ENCODE results near the gene PLCH1. TPM values are rescaled to one million over a fixed set of nuclear protein-coding genes. Genes with fewer than 3 reads are reported as not detected.

The PLCH1 gene
- total RNA-seq, 1 experiment from 2014 or later: 4.1 TPM

GRCh38 chr3:155656466-155656865 is 88.4 kb downstream of the PLCH1 start:
- DNase-seq (no peak), ATAC-seq (peak; percentile 24; the same call in 1 of the 2 replicates)
- POLR2A ChIA-PET (ENCODE audit: unreplicated experiment): no interaction called here
- H4K20me1 ChIP-seq (ENCODE audit: low read length): no peaks in the 10 kb centered on the region
- H3K9me2 ChIP-seq (replicated peaks; ENCODE audit: low read length): no peaks in the 10 kb centered on the region
- H3K9me3 ChIP-seq (ENCODE audit: low read length): no peaks in the 10 kb centered on the region
- no peaks in the 10 kb centered on the region for H3K27me3 ChIP-seq (ENCODE audit: low read length)
- intact Hi-C loops (cut with micrococcal nuclease): no loop called here
- H3K79me2 ChIP-seq (ENCODE audit: low read length): no peaks in the 10 kb centered on the region
- no peak overlapping the region for H3K27ac ChIP-seq (ENCODE audit: low read length)
- no peak overlapping the region for H2AFZ ChIP-seq (ENCODE audit: low read length)
- CTCF ChIA-PET: no interaction called here
- no peaks in the 10 kb centered on the region for H3F3A ChIP-seq (ENCODE audit: low read length, unreplicated experiment)
- peaks cover under 1% of the 10 kb centered on the region; the same call in 1 of the 2 replicates for H3K4me1 ChIP-seq (ENCODE audit: insufficient read depth, low read length)
- no peak overlapping the region for H3K9ac ChIP-seq (ENCODE audit: low read length)
- no peaks in the 10 kb centered on the region for H3K36me3 ChIP-seq (ENCODE audit: low read depth, low read length)
- BruUV-seq (replicated peaks): no TSS peak
- TF ChIP-seq CTCF (conservative IDR thresholded peaks at IDR 0.05; ENCODE audit: low read depth, low read length) (no peak), EZH2 (IDR thresholded peaks at IDR 0.05; ENCODE audit: low read length, unreplicated experiment) (no peak)
- H3K4me3 ChIP-seq (ENCODE audit: low read length): no peak overlapping the region
- no peak overlapping the region for H3K4me2 ChIP-seq (ENCODE audit: low read length)

DNA sequence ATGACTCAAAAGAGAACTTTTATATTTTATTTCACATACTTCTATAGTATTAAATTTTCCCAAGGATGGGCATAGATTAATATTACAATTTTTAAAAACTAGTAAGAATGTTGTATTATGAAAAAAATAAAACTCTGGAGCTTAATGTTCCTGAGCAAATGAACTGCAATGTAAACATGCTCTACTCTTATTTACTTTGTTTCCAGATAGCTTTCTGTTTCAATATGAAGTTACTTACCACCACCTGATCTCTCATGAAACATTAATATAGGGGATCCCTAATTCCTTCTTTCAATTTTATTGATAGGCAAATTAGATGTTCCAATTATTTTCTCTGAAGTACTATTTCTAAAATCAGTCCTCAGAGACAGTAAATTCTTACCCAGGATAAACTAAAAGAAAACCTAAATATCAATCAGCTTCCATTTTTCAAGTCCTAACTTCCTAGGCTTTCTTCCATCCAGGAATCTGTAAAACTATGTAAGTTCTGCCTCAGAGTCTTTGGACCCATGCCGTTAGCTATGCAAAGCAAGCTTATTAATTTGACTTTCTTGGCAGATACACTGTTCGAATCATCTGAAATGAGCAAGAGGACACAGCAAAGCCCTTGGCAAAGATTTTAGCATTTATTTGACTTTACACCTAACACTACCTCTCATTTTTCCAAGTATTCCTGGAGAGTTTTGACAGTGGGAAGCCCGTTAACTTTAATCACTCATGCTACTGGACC is 93.2 kb downstream of the PLCH1 start:
- no peak overlapping the region for H3K27ac ChIP-seq (ENCODE audit: low read length)
- H3K9me2 ChIP-seq (replicated peaks; ENCODE audit: low read length): no peaks in the 10 kb centered on the region
- no peak overlapping the region for H3K4me2 ChIP-seq (ENCODE audit: low read length)
- ChIA-PET CTCF (no interaction called here), POLR2A (ENCODE audit: unreplicated experiment) (interaction anchor here (0.7 kb wide), 1 partner anchor 292 kb away, joined by 4 read pairs; no protein-coding TSS in a partner anchor)
- H3F3A ChIP-seq (ENCODE audit: low read length, unreplicated experiment): no peaks in the 10 kb centered on the region
- TF ChIP-seq EZH2phosphoT487 (IDR thresholded peaks at IDR 0.05; ENCODE audit: borderline replicate concordance, low read length) (no peak), CTCF (conservative IDR thresholded peaks at IDR 0.05; ENCODE audit: low read depth, low read length) (no peak), EZH2 (IDR thresholded peaks at IDR 0.05; ENCODE audit: low read length, unreplicated experiment) (no peak)
- no peaks in the 10 kb centered on the region for H3K27me3 ChIP-seq (ENCODE audit: low read length)
- no peak overlapping the region for H2AFZ ChIP-seq (ENCODE audit: low read length)
- H3K36me3 ChIP-seq (ENCODE audit: low read depth, low read length): no peaks in the 10 kb centered on the region
- no peak overlapping the region for H3K9ac ChIP-seq (ENCODE audit: low read length)
- no peaks in the 10 kb centered on the region for H3K4me1 ChIP-seq (ENCODE audit: insufficient read depth, low read length)
- DNase-seq (no peak), ATAC-seq (peak; percentile 64)
- H3K4me3 ChIP-seq (ENCODE audit: low read length): no peak overlapping the region
- H3K79me2 ChIP-seq (ENCODE audit: low read length): no peaks in the 10 kb centered on the region
- intact Hi-C loops (cut with micrococcal nuclease): no loop called here
- BruUV-seq (replicated peaks): no TSS peak
- no peaks in the 10 kb centered on the region for H4K20me1 ChIP-seq (ENCODE audit: low read length)
- H3K9me3 ChIP-seq (ENCODE audit: low read length): no peaks in the 10 kb centered on the region

DNA sequence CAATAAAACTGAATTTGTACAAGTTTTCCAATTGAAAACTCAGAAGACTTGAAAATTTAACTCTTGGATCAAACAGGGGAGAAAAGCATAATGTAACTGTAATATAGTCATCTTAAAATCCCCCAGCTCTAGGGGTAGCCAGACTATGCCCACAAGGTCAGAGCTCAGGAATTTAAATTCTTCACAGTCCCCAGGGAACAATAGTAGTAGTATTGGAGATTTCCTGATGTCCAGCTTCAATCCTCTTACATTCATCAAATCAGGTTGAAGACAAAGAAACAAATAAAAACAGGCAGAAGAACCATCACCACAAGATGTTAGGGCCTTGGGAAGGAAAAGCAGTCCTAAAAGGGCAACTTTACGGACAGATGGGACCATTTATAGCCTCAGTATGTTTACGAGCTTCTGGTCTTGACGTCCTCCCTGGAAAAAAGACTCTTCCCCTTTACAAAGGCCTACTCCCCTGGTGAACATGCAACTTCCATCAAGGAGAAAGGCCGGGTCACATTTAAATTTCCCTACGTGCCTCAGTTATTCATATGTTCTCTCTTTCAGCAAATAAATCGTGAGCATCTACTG is 96.8 kb downstream of the PLCH1 start:
- Histone ChIP-seq H3F3A (ENCODE audit: low read length, unreplicated experiment) (no peaks in the 10 kb centered on the region), H3K27ac (ENCODE audit: low read length) (no peak overlapping the region), H3K9me3 (ENCODE audit: low read length) (no peaks in the 10 kb centered on the region), H4K20me1 (ENCODE audit: low read length) (no peaks in the 10 kb centered on the region), H3K9ac (ENCODE audit: low read length) (no peak overlapping the region), H3K79me2 (ENCODE audit: low read length) (no peaks in the 10 kb centered on the region), H3K27me3 (ENCODE audit: low read length) (no peaks in the 10 kb centered on the region), H3K4me3 (ENCODE audit: low read length) (no peak overlapping the region), H3K4me1 (ENCODE audit: insufficient read depth, low read length) (no peaks in the 10 kb centered on the region), H3K9me2 (replicated peaks; ENCODE audit: low read length) (no peaks in the 10 kb centered on the region), H2AFZ (ENCODE audit: low read length) (no peak overlapping the region), H3K36me3 (ENCODE audit: low read depth, low read length) (no peaks in the 10 kb centered on the region), H3K4me2 (ENCODE audit: low read length) (no peak overlapping the region)
- POLR2A ChIA-PET (ENCODE audit: unreplicated experiment): no interaction called here
- CTCF ChIA-PET: no interaction called here
- no peak for ATAC-seq
- no TSS peak for BruUV-seq (replicated peaks)
- DNase-seq: no peak
- intact Hi-C loops (cut with micrococcal nuclease): no loop called here
- TF ChIP-seq CTCF (conservative IDR thresholded peaks at IDR 0.05; ENCODE audit: low read depth, low read length) (no peak), EZH2 (IDR thresholded peaks at IDR 0.05; ENCODE audit: low read length, unreplicated experiment) (no peak), EZH2phosphoT487 (IDR thresholded peaks at IDR 0.05; ENCODE audit: borderline replicate concordance, low read length) (no peak)
